Left kidney (tissue), 2 donors: Measurements from ENCODE around the gene TUBGCP5. TPM values are rescaled to one million over a fixed set of nuclear protein-coding genes. Genes with fewer than 3 reads are reported as not detected.
A peak's percentile ranks its signal among the peaks of the same experiment; 100 is the strongest.
"Not testable (repeated sequence)": the region's sequence is repeated elsewhere in the genome, so short reads cannot be mapped to it uniquely, and the experiment has no call there.

Source experiments
- DNase-seq: peaks from one replicate; pipeline ENCODE4 v3.0.0-alpha.2; 2013
- polyA plus RNA-seq: library from polyadenylated mRNA; unstranded; fragments of 120-200 nt; gene quantifications from one replicate; pipeline ENCODE4 v1.2.1, GENCODE V29; 2013; ENCODE audit not compliant: insufficient read length

Gene TUBGCP5
- polyA plus RNA-seq, 1 donor, result 41.0 TPM

DNA sequence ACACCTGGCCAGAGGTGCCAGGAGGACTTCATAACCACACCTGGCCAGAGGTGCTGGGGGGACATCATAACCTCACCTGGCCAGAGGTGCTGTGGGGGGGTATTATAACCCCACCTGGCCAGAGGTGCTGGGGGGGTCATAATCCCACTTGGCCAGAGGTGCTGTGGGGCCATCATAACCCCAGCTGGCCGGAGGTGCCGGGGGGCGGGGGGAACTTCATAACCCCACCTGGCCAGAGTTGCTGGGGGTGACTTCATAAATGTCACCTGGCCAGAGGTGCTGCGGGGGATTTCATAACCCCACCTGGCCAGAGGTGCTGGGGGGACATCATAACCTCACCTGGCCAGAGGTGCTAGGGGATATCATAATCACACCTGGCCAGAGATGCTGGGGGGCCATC is 4.2 kb upstream of the TUBGCP5 start:
- DNase-seq, result not testable (repeated sequence)

- not testable (repeated sequence) for DNase-seq
Measured at GRCh38 chr15:23041736-23042135, 2.4 kb upstream of the TUBGCP5 start.

DNA sequence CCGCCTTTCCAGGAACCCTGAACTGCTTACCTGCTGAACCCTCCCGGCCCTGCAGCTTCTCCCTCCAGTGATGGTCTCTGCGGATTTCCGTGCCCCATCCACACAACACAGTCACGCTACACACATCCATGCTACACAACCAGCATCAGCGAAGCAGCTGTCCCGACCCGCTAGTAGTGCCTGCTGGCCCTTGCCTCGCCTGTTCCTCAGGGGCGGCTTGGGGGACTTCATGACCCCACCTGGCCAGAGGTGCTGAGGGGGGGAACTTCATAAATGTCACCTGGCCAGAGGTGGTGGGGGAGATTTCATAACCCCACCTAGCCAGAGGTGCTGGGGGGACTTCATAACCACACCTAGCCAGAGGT is 530 bp upstream of the TUBGCP5 start:
- no peak for DNase-seq

GRCh38 chr15:23038726-23039142 is 635 bp downstream of the TUBGCP5 start:
- peak; percentile 18 for DNase-seq

GRCh38 chr15:23035964-23036566 is 3.3 kb downstream of the TUBGCP5 start:
- DNase-seq, result peak; percentile 25

DNA sequence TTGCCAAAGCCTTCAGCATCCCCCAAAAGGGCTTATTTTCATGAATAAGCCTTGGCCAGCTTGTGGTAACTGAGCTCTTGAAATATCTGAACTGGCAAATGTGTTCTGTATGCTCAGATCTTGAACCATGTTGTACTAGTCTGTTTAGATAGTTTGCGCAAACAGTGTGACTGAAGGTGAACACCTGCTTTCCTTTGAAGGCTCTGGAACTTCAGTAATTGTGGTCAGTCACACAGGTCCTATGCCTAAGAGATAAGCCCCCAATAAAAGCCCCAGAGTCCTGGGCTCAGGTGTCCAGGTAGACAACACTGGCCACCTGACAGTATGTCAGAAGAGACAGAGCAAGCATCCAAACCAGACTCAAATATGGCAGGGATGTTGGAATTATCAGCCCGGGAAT is 5.4 kb downstream of the TUBGCP5 start:
- no peak for DNase-seq

DNA sequence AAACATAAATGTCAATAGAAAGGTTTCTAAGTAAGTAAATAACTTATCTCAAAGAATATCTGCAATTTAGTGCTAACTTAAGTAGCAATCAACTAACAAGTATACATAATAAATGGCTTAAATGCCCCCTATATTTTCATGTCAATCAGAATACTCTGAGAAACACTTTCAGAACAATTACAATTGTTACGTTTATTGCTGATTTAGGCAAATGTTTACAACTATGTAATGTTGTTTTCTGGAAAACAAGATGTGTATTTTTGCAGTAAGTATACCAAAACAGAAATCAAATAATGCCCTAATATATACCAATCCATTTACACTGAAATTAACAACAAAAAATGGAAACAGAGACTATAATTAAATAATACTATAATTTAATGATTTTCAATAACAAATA is 13.2 kb downstream of the TUBGCP5 start:
- DNase-seq, result no peak

GRCh38 chr15:23022156-23022555 is 17.2 kb downstream of the TUBGCP5 start:
- no peak for DNase-seq

- DNase-seq, result no peak
Measured at GRCh38 chr15:23014394-23015000, 24.9 kb downstream of the TUBGCP5 start.

GRCh38 chr15:23013681-23014080 is 25.7 kb downstream of the TUBGCP5 start:
- no peak for DNase-seq

- not testable (repeated sequence) for DNase-seq
Measured at GRCh38 chr15:23012616-23013015, 26.8 kb downstream of the TUBGCP5 start.

DNA sequence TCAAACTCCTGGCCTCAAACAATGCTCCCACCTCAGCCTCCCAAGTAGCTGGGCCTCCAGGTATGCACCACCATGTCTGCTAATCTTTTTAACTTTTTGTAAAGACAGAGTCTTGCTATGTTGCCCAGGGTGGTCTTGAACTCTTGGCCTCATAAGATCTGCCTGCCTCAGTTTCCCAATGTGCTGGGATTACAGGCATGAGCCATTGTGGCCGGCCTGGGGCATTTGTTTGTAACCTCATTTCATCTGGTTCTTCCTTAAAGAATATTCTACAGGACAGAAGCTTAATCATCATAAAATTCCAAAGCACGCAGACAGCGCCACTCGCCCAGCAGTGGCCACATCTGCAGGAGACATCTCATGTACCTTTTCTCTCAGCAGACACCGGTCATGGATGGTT is 35.6 kb downstream of the TUBGCP5 start:
- DNase-seq, result no peak

GRCh38 chr15:23002920-23003319 is 36.4 kb downstream of the TUBGCP5 start:
- no peak for DNase-seq

DNA sequence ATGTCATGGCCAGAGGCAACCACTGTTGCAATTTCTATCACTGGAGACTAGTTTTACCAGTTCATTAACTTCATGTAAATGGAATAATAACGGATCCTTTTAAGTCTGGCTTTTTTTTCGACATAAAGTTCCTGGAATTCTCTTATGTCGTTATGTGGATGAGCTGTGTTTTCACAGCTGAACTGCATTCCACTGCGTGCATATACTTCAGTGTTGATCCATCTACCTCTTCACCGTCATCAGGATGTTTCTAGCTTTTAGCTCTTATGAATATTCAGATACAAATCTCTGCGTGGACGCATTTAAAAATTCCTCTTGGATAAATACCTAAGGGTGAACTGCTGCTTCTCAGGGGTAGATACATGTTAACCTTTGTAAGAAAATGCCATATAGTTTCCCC is 43.6 kb downstream of the TUBGCP5 start:
- DNase-seq, result no peak

DNA sequence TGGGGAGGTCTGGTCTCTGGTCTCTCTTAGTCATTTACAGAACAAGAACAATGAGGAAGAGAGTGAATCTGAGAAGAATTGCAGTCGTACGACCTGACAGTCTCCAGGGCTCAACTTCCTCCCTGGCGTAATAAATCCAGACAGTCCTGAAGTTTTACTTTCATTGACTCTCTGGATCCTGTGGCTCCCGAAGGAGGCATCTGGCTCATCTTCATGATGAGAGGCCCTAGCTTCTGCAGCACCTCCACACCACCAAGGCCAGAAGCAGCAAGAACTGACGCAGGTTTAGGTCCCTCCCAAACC is 47.4 kb downstream of the TUBGCP5 start:
- no peak for DNase-seq

- DNase-seq, result no peak
Measured at GRCh38 chr15:22989576-22990477, 49.5 kb downstream of the TUBGCP5 start.

DNA sequence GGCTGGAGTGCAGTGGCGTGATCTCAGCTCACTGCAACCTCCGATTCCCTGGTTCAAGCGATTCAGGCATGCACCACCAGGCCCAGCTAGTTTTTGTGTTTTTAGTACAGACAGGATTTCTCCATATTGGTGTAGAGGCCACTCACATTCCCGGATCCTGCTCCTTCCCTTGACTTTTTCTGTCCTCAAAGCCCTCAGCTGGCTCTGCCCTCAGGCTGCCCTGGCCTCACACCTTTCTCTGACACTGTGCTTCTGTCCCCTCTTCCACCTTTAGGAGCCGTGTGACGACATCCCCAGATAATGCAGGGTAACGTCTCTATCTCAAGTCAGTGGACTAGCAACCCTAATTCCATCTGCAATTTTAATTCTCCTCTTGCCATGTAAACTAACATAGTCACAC is 50.6 kb downstream of the TUBGCP5 start:
- DNase-seq, result no peak

GRCh38 chr15:22981931-22982330 is 57.4 kb downstream of the TUBGCP5 start:
- DNase-seq, result not testable (repeated sequence)

GRCh38 chr15:22981051-22981840 is 58.1 kb downstream of the TUBGCP5 start:
- no peak for DNase-seq

DNA sequence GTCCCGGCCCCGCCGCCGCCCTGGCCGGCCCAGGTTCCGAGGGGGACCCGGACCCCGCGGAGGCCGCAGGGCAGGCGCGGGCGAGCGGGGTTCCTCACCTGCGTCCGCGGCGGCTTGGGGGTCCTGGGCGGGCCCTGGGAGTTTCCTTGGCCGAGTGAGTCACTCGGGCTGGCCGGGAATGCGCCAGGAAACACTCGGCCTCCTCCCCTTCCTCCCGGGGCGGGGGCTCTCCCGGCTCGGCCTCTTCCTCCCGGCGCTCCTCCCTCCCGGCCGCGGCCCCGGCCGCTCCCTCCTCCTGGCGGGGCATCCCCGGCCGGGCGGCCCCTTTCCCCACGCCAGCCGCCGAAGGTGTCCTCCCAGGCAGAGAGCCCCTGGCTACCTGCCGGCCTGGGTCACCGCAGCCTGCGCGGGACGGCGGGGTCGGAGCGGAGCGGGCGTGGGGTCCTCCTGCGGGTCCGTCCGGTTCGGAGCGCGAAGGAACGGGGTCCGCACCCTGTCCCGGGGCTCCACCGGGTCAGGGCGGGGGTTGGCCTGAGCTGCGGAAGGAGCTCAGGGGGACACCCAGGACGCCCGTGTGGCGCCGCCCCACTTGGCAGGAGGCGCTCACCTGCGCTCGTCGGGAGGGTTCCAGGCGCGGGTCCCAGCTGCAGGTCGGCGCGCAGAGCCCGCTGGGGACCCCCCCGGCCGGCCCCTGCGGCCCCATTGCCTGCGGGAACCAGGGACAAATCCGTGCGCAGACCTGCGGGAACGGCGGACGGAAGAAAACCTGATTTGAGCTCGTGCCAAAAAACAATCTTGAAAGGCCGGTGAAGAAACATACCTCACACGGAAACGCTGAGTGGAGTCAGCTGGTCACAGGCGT is 58.9 kb downstream of the TUBGCP5 start, which contains the start of gene CYFIP1:
Gene CYFIP1 (minus strand): TSS at position 180 of the 862 bp plus-strand sequence. CDS start 33,083 bp downstream, outside the sequence.
- peak; percentile 81 for DNase-seq
